22Rv1 (cell line): Measurements from ENCODE around the gene MEGF11.

ENCODE experiments used
- ZFX ChIP-seq: fragments of 450-650 bp; IDR thresholded peaks from 2 replicates; pipeline ENCODE4 v1.6.1; 2017; ENCODE audit warnings: antibody characterized with exemption, borderline replicate concordance
- TF ChIP-seq, protein P1 (sequence below): fragments of 450-650 bp; IDR thresholded peaks from 2 replicates; pipeline ENCODE4 v1.5.1; 2017; ENCODE audit warnings: mild to moderate bottlenecking

GRCh38 chr15:66180531-66181097, 72.9 kb downstream of the MEGF11 start:
- TF ChIP-seq, protein P1, sequence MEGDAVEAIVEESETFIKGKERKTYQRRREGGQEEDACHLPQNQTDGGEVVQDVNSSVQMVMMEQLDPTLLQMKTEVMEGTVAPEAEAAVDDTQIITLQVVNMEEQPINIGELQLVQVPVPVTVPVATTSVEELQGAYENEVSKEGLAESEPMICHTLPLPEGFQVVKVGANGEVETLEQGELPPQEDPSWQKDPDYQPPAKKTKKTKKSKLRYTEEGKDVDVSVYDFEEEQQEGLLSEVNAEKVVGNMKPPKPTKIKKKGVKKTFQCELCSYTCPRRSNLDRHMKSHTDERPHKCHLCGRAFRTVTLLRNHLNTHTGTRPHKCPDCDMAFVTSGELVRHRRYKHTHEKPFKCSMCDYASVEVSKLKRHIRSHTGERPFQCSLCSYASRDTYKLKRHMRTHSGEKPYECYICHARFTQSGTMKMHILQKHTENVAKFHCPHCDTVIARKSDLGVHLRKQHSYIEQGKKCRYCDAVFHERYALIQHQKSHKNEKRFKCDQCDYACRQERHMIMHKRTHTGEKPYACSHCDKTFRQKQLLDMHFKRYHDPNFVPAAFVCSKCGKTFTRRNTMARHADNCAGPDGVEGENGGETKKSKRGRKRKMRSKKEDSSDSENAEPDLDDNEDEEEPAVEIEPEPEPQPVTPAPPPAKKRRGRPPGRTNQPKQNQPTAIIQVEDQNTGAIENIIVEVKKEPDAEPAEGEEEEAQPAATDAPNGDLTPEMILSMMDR: no peak
- TF ChIP-seq ZFX: no peak
